Umbilical cord (tissue), 2 donors: ENCODE results near the gene ASTN2. TPM values are rescaled to one million over a fixed set of nuclear protein-coding genes. Genes with fewer than 3 reads are reported as not detected.

Experiments
- DNase-seq: peaks from one replicate; pipeline ENCODE4 v3.0.0-alpha.2; 2015; ENCODE audit warnings: low spot score
- total RNA-seq: library from RNA; depleted of rRNA; stranded (reverse); fragments of >200 nt; gene quantifications from one replicate; pipeline ENCODE4 v1.2.3, GENCODE V29; 2014; ENCODE audit warnings: low replicate concordance; ENCODE audit not compliant: insufficient read depth

ASTN2 gene
- total RNA-seq, 1 donor from 2014 or later: 7.0 TPM

DNA sequence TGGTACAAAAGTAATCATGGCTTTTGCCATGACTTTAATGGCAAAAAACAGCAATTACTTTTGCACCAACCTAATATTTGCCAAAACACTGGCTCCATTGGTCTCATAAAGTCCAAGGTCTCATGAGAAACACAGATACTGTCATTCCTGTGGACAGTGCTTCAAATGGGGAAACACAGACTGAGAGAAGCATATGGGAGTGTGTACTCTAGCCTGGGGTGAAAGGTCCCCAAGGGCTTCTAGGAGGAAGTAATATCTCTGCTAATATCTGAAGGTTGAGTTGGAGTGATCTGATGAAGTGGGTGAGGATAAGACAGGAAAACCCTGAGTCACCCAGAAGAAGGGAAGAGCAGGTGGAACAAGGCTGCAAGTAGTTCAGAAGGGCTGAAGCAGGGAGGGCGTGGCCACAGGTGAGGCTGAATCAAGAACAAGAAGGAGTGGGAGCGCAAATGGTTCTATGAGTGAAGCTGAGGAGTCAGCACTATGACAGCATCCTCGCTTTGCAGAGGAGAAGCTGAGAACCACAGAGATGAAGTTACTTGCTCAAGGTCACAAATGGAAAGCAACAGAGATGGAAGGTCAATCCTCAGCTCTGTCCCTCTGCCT lies 164.1 kb downstream of the ASTN2 start:
- DNase-seq: no peak

DNA sequence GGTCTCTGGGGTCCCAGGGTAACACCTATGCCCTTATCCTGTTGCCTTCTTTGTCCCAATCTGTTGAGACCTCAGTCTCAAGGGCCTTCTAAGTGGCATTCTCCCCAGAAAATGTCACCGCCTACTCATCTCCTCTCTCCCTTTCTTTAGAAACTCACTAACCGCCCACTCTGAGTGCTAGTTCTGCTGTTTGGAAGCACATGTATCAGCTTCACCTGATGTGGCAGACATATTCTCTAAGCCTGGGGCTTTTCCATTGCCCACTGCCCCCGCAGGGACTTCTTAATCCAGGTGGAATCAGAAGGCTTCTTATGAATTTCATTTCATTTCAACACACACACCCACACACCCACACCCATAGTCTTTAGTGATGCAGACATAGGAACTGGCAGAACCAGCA lies 165.1 kb downstream of the ASTN2 start:
- DNase-seq: no peak

DNA sequence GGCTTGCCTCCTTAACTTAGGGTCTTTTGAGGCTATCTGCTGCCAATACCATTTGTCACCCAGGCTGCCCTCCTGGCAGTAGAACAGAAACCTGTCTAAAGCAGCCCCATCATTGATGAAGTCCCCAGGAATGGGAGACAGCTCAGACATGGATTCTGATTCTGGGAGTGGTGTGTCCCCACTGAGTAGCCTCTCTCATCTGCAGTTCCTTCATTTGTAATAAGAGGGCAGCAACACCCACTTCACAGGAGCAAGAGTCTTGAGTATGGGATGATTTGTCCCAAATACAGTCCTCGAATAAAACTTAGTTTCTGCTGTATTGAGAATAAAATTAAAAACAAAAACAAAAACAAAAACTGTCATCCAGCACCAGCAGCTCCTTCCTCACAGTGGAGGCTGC lies 167.6 kb downstream of the ASTN2 start:
- DNase-seq: peak; percentile 6

DNA sequence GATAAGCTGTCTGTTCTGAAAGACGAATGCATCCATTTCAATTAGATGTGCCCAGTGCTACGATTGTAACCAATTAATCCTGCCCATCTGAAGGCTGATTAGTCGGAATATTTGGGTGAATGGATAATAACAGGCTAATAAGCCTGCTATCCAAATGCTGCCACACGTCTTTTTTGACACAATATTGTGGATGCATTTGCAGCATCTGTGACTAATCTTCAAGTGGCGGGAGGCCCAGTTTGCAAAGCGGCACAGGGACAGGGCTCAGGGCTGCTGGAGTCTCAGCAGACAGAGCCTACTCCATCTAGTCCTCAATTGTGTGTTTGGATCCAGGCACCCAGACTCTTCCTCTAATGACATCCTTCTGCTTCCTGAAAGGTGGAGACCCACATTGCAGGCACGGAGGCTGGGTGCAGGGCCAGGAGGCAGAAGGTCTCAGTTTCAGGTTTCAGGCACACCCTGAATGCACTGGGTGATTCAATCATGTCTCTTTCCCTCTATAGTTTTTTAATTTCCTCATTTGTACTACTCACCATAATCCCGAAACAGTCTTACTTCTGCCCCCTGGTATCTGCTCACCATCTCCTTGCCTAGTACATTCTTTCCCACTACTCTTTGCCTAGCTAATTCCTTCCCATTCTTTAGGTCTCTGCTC lies 169.6 kb downstream of the ASTN2 start:
- DNase-seq: no peak

DNA sequence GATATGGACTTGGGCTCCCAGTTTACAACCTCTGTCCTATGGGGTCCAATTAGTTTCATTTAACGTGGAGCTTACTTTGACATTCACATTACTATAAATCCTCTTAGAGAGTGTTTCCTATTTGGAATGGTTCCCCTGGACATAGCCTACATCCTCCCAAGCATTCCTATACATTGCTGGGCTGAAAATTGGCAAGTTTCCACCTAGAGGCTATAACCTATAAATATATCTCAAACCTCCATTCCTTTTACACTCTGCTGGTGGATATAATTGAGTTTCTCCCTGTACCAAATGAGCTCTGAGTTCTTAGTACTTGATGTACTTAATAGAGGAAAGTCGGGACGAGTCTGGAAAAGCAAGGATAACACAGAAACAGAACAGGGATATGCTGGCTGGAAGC lies 172.8 kb downstream of the ASTN2 start:
- DNase-seq: no peak

DNA sequence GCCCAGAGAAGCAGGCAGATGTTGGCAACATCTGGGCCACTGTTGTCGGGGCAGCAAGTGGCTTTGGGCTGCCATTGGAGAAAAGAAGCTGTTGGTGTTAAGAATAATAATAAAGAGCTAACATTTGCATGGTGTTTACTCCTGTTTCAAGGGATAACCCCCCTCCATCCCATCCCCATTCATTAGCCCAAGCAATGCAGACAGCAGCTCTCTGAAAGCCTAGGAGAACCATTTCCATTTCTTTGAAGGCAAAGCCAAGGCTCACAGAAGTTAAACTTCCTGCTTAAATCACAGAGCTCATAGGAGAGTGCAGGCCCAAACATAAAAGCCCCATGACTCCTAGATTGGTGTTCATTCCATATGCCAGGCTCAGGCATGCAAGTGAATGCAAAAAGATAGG lies 175.4 kb downstream of the ASTN2 start:
- no peak for DNase-seq

DNA sequence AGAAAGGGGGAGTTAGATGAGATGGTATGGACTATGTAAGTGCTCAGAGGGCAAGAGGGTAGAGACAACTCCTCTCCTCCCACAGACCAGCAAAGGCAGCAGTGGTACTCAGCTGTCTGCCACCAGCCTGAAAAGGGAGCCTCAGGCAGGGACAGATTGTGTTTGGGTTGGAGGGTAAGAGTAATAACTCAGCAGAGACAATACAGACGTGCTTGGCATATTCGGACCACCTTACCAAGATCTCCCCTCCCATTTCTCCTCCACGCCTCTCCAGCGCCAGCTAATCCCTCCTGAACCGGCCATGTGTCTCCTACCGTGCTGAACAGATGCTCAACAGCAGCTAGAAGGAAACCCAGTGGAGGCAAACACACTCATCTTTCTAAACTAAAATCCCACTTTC lies 180.8 kb downstream of the ASTN2 start:
- no peak for DNase-seq

DNA sequence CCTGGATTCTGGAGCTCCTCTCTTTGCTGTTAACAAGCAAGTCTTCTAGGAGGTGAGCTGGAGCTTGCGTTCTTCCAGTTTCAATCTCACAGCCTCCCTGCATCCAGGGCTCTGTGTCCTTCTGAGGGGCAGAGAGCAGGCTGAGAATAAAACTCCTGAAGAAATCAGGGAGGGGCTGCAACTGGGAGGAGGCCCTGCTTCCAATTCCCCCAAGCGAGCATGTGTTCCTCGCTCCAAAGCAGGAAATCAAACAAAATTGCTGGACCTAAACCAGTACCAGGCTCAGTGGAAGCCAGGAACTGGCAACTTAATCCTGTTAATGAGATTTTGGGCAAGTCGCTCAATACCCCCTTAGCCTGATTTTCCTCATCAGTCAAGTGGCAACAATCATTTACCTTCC lies 181.8 kb downstream of the ASTN2 start:
- DNase-seq: no peak

DNA sequence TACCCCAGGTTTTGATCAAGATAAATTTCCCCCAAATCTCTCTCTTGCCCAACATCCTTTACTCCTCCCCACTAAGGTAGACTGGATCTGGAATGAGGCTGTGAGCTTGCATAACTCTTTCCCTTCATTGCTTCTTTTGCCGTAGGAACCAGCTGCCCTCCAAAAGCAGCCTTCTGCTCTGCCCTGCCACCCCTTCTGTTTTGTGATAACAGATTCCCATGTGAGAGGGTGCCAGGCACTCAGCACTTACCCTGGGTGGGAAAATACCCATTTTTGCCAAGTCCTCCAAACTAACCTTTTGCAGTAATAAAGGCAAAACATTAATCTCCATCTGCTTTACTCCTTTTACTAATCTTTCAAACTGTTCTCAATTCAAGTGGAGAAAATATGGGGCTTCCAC lies 182.6 kb downstream of the ASTN2 start:
- no peak for DNase-seq

DNA sequence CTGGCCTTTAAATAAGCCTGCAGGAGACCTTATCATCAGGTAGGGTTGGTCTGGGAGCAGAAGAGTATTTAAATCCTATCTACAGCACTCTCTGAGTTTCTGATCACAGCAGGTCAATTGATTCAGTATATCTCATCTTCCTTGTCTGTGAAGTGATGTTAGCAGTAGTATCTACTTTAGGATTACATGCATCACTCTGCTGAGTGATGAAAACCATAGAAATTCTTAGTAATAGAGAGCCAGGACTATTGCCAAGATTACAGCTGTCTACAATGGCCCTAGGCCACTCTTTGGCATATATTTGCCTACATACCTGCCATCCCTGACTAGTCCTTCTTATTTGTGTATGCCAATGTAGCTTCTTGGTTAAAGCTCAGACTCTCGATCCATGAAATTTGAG lies 183.8 kb downstream of the ASTN2 start:
- no peak for DNase-seq

DNA sequence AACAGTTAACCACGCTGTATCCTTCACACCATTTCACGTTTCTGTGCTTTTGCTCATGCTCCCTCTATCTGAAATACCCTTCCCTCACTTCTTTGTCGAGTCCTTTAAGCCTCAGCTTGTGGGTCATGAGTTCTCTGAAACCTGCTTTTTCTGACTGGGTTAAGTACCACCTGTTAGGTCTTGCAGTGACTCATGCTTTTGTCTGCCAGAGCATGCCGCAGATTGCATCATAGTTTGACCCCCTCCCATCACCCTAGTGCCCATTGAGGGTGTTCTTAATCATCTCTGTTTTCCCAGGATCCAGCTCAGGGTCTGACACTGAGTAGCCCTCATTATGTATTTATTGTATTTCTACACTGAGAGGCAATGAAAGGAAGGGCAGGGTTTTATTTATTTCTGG lies 190.2 kb downstream of the ASTN2 start:
- no peak for DNase-seq

DNA sequence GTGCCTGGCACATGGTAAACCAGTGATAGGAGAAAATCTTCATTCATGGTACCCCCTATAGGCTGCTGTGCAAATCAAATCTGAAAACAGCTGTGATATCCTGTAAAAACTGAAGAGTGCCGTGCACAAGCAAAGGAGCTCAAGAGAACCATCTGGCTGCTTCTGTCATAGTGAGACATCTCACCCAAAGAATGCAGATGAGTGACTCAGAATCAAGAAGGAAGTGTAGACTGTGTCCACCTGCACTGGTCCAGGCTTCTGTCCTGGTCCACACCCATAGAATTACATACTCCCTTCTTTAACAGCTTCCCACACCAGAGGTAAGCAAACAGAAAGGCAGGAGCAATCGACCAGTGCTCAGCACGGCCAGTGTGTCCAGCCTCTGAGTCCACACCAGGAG lies 195.9 kb downstream of the ASTN2 start:
- no peak for DNase-seq

DNA sequence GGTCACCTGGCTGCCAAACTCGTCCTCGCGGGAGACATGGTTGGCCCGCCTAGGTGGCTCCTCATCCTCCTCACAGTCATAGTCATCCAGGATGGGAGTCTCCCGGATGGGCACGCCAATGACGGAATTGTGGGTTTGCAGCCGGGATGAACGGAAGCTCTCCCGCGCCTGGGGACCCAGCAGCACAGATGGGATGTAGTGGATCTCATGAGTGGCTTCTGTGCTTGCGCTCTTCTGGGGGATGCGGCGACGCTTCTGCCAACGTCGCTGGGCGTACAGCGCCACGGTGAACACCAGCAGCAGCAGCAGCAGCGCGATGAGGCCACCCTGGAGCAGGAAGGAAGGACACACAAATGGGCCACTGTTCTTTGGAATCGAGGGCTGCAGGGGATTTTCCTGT lies 200.4 kb downstream of the ASTN2 start:
- no peak for DNase-seq

DNA sequence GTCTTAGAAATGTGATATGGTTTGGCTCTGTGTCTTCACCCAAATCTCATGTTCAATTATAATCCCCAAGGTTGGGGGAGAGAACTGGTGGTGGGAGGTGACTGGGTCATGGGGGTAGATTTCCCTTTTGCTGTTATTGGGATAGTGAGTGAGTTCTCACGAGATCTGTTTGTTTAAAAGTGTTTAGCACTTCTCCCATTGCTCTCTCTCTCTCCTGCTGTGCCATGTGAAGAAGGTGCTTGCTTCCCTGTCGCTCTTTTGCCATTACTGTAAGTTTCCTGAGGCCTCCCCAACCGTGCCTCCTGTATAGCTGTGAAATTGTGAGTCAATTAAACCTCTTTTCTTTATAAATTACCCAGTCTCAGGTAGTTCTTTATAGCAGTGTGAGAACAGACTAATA lies 203.6 kb downstream of the ASTN2 start:
- DNase-seq: no peak

DNA sequence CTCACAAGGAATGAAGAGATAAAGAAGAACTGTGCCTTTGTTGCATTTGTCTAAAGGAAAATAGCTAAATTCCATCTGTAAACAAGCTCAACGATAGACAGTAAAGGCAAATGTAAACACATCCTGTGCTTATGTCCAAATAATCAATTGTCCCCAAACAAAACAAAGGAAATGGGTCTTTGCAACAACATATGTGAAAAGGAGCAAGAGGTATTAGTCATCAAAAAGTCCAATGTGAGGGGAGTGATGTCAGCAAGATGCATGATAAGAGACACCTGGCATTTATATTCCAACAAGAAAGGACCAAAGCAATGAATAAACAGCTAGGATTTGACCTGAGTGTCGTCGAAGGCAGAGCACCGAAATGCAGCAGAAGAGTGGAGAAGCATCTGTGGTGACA lies 209.1 kb downstream of the ASTN2 start:
- no peak for DNase-seq

DNA sequence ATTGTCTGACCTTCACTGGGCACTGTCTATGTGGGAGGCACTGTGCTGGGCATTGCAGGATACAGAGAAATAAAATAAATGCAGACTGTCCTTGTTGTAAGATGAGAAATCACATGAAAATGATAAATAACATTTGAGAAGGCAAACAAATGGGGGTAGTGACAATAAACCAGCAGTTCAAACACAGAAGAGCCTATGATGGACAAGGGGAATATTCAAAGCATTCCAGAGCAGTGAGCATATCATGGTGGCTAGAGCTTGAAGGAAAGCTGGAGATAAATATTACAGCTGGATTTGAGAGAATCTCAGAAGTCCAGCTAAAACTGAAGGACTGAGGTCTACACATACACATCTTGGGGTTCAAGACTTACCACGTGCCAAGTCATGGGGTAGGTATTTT lies 209.9 kb downstream of the ASTN2 start:
- no peak for DNase-seq

DNA sequence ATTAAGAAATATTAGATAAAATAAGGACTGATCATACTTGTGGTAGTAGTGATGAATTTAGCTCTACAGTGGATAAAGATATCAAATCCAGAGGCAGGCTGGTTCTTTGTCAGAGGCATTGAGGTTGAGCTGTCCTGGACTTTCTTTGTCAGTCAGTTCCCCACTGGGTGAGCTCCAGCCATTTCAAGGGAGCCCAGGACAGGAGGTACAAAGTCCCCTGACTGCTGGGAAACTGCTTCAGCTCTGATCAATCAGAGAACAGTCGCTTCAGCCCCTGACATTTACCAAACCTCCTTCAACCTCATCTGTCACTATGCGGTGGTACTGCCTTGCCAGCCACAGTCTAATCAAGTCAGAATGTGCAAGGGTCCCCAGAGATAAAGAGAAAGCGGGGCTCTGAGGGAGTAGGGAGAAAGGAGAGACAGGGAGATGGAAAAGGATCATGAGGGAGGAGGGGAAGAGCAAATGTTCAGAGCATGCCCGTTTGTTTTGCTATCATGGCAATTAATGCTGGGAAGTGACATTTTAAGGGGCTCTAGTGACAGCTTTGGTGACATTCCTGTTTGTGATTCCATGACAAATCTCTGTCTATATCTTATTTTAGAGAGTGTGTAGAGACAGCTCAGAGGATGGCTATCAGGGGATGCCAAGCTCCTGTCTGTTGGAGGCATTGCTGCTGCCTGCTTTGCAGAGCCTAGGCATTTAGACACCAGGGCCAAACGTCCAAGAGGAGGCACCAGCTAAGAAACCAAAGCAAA lies 223.2 kb downstream of the ASTN2 start:
- no peak for DNase-seq

DNA sequence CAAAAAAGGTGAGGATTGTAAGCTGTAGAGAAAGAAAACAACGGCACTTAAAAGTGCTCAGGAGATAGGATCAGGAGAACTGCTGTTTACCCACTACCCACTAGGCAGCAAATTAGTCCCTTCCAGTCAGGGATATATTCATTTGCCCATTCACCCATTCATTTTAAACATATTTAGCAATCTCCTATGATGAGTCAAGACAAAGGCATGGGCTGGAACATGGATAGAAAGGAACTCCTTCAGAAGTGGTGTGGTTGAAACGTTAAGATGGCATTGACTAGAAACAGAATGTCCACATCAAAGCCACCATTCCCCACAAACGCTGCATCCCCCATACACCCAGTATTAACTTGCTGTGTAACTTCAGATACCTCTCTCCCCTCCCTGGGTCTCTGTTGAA lies 225.7 kb downstream of the ASTN2 start:
- DNase-seq: no peak

DNA sequence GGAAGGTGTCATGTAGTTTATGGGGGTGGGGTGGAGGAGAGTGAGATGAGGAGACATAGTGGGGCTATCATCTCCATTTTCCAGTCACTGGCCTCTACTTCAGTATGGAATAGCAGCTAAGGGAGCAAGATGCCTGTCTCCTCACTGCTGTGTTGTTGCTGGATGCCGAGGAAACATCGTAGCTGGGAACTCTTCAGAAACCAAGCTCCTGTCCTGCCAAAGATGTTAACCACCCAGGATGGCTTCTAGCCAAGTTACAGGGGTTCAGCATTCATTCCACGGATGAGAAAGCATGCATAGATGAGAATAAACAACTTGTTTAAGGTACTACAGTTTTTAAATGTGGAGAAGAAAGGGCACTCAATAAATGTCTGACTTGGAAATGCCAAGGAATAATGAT lies 226.5 kb downstream of the ASTN2 start:
- DNase-seq: no peak

DNA sequence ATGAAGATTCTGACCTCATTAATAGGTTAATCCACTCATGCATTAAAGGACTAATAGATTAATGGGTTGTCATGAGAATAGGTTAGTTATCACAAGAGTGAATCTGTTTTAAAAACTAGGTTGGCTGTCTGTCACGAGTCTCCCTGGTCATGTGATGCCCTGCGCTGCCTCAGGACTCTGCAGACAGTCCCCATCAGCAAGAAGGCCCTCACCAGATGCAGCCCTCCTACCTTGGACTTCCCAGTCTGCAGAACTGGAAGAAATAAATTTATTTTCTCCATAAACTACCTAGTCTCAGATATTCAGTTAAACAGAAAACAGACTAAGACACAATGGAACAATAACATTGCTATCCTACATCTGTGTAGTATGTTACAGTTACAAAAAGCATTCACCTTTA lies 227.4 kb downstream of the ASTN2 start:
- DNase-seq: no peak

DNA sequence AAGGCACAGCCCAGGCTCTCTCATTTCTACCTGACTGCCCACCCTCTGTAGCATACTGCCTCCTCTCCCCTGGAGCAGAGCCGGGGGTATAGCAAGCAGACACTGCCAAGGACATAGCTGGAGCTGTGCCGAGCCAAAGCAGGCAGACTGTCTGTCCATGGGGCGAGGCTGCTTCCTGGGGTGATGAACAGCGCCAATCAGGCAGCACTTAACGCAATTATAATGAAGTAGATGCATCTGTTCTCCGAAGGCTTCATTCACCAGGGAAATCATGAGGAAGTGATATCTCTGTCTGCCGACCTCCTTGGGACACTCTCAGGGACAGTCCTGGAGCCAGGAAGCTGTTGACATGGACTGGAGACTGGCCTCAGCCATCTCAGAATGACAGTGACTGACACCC lies 230.7 kb downstream of the ASTN2 start:
- no peak for DNase-seq

DNA sequence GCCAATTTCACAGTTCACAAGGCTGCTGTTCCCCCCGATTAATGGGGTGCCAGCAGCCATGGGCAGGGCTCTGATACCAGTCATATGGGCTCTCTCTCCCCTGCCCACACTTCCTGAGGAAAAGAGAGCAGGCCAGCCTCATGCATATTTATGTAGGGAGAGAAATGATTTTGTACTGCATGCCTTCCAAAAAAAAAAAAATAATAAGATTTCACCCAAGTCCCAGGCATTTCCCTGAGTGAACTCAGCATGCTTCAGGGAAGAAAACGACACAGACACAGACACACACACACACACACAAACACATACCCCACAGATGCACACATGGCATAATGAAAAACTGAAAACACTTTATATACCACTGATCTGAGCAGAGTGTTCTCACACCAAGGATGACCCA lies 232.8 kb downstream of the ASTN2 start:
- no peak for DNase-seq

DNA sequence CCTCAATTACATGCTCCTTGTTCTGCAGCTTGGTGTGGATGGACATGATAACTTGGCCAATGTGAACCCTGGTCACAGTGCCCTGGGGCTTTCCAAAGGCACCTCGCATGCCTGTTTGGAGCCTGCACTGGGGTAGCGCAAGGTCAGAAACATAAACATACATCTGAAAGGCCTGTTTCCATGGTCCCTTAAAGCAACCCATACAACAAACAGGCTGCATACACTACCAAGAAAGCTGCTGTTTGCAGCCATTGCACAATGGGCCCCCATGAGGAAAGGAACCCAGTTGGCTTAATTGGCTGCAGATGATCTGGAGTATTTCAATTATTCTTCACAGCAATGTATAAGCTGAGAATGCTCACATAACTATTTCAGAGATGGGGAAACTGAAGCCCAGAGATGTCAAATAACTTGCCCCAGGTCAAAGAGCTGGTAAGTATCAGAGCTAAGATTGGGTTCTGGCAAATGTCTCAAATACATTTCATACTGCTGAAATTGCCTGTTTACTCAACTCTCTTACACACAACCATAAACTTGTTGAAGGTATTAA lies 233.9 kb downstream of the ASTN2 start:
- peak; percentile 4 for DNase-seq
